GM23248 (cell line): ENCODE results near the gene ZNF274. TPM values are rescaled to one million over a fixed set of nuclear protein-coding genes. Genes with fewer than 3 reads are reported as not detected.
A peak's percentile ranks its signal among the peaks of the same experiment; 100 is the strongest.

ENCODE experiments used
- DNase-seq: peaks from one replicate; pipeline ENCODE4 v3.0.0-alpha.2; 2015
- H2AFZ ChIP-seq: fragments of 200-600 bp; sonication (generic); 2 replicates; pipeline ENCODE4 v1.6.1; 2016; ENCODE audit warnings: antibody characterized with exemption
- H3F3A ChIP-seq: fragments of 200-600 bp; sonication (generic); 2 replicates; pipeline ENCODE4 v1.6.1; 2016; ENCODE audit warnings: mild to moderate bottlenecking, antibody characterized with exemption, mixed run types; ENCODE audit not compliant: insufficient read depth
- H3K27ac ChIP-seq: fragments of 200-600 bp; sonication (generic); 2 replicates; pipeline ENCODE4 v1.5.1; 2016; ENCODE audit warnings: mild to moderate bottlenecking
- H3K27me3 ChIP-seq: fragments of 200-600 bp; sonication (generic); replicated peaks from 2 replicates; pipeline ENCODE4 v1.6.1; 2016; ENCODE audit warnings: mild to moderate bottlenecking; ENCODE audit not compliant: insufficient read depth
- H3K36me3 ChIP-seq: fragments of 200-600 bp; sonication (generic); 2 replicates; pipeline ENCODE4 v1.6.1; 2016; ENCODE audit warnings: low read depth, mild to moderate bottlenecking
- H3K4me1 ChIP-seq: fragments of 200-600 bp; sonication (generic); 2 replicates; pipeline ENCODE4 v1.6.1; 2016; ENCODE audit warnings: mild to moderate bottlenecking; ENCODE audit not compliant: insufficient read depth
- H3K4me2 ChIP-seq: fragments of 200-600 bp; sonication (generic); one replicate; pipeline ENCODE4 v1.6.1; 2016; ENCODE audit warnings: mild to moderate bottlenecking; ENCODE audit not compliant: unreplicated experiment
- H3K4me3 ChIP-seq: fragments of 200-600 bp; sonication (generic); 2 replicates; pipeline ENCODE4 v1.5.1; 2016; ENCODE audit warnings: mild to moderate bottlenecking
- H3K79me2 ChIP-seq: fragments of 200-600 bp; sonication (generic); 2 replicates; pipeline ENCODE4 v1.6.1; 2016; ENCODE audit warnings: mild to moderate bottlenecking; ENCODE audit not compliant: insufficient read depth
- H3K9ac ChIP-seq: fragments of 200-600 bp; sonication (generic); 2 replicates; pipeline ENCODE4 v1.6.1; 2016; ENCODE audit warnings: mild to moderate bottlenecking
- H3K9me2 ChIP-seq: fragments of 200-600 bp; sonication (generic); 2 replicates; pipeline ENCODE4 v1.6.1; 2016; ENCODE audit warnings: mixed run types, mild to moderate bottlenecking, moderate library complexity; ENCODE audit not compliant: insufficient read depth
- H3K9me3 ChIP-seq: fragments of 200-600 bp; sonication (generic); one replicate; pipeline ENCODE4 v1.6.1; 2017; ENCODE audit warnings: low read depth
- H4K20me1 ChIP-seq: fragments of 200-600 bp; sonication (generic); 2 replicates; pipeline ENCODE4 v1.6.0; 2016; ENCODE audit not compliant: insufficient read depth
- EZH2 ChIP-seq: fragments of 200-600 bp; sonication (generic); IDR thresholded peaks from 2 replicates; pipeline ENCODE4 v1.6.1; 2018; ENCODE audit warnings: antibody characterized with exemption, mild to moderate bottlenecking; ENCODE audit not compliant: insufficient read depth, poor library complexity, severe bottlenecking
- EZH2phosphoT487 ChIP-seq: fragments of 200-600 bp; sonication (generic); IDR thresholded peaks from 2 replicates; pipeline ENCODE4 v1.6.1; 2018; ENCODE audit warnings: antibody characterized with exemption, moderate library complexity, mild to moderate bottlenecking, low read depth; ENCODE audit not compliant: insufficient read depth
- WGBS, 2 experiments: methylation state at CpG; one replicate each; pipeline ENCODE4 v1.1.6; 2015 to 2017; ENCODE audit warnings: low lambda C conversion rate in 2 of 2, low coverage in 1 of 2; ENCODE audit errors: missing lambda C conversion rate in 2 of 2; 5-methylcytosine and 5-hydroxymethylcytosine counted together
- in situ Hi-C: fragments of 300-500 bp; cut with MboI; formaldehyde crosslinking; loops from 2 replicates; pipeline ENCODE4 v1.15.0; 2020
- polyA plus RNA-seq: library from polyadenylated mRNA; unstranded; fragments of >200 nt; fragmentation: Nextera tagmentation; extraction: Ambion mirVana; gene quantifications from 2 replicates; pipeline ENCODE4 v1.2.1, GENCODE V29; 2016
- total RNA-seq: library from RNA; depleted of rRNA; stranded (reverse); fragments of >200 nt; shearing (Covaris generic); gene quantifications from 2 replicates; pipeline ENCODE4 v1.2.3, GENCODE V29; 2014

ZNF274 gene
- total and polyA plus RNA-seq, 2 experiments from 2014 or later = 18.0 to 20.8 TPM

DNA sequence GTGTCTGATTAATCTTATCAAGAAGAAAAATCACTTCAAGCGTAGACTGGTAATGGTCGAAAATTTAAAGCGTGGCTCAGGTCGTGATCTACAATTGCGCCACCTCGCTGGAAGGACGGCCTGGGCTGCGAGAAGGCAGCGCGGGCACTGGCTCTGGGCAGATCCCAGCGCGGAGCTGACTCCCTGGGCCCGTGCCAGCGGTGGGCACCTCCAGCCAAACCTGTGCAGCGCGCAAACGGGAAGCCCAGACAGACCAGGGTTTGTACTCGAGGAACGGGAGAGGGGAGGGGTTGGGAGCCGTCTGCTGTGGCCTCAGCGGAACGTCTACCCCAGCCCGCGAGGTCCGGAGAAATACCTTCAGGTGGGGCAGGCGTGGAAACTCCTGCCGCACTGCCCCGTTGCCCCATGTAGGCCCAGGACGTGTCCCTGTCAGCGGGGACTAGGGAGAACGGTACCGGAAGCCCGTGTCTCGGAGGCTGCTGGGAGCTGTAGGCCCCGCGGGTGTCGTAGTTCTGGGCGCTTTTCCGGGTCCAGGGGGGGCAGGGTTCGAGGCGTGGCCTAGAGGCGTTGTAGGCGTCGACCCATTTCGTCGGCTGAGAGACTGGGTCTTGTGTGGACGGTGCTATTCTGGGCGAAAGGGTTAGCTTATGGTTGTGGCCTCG is 21.1 kb downstream of the ZNF274 start:
- no peaks in the 10 kb centered on the region for H3K4me1 ChIP-seq
- no peak overlapping the region for H2AFZ ChIP-seq
- 36 to 39% methylated on average over 42 to 49 of the region's 49 CpGs for WGBS, 2 experiments
- peaks cover 4% of the 10 kb centered on the region; the same call in 1 of the 2 replicates for H3F3A ChIP-seq
- no peaks in the 10 kb centered on the region for H3K27me3 ChIP-seq
- H3K79me2 ChIP-seq = peaks cover 21% of the 10 kb centered on the region; the same call in 1 of the 2 replicates
- peaks cover 22% of the 10 kb centered on the region for H3K9me3 ChIP-seq
- no peak overlapping the region for H3K4me3 ChIP-seq
- H3K36me3 ChIP-seq = peaks cover 74% of the 10 kb centered on the region
- DNase-seq = no peak
- TF ChIP-seq EZH2 (no peak), EZH2phosphoT487 (no peak)
- no peak overlapping the region for H3K9ac ChIP-seq
- H3K27ac ChIP-seq = no peak overlapping the region
- no peaks in the 10 kb centered on the region for H3K9me2 ChIP-seq
- no peak overlapping the region for H3K4me2 ChIP-seq
- no peaks in the 10 kb centered on the region for H4K20me1 ChIP-seq
- in situ Hi-C loops = no loop called here

DNA sequence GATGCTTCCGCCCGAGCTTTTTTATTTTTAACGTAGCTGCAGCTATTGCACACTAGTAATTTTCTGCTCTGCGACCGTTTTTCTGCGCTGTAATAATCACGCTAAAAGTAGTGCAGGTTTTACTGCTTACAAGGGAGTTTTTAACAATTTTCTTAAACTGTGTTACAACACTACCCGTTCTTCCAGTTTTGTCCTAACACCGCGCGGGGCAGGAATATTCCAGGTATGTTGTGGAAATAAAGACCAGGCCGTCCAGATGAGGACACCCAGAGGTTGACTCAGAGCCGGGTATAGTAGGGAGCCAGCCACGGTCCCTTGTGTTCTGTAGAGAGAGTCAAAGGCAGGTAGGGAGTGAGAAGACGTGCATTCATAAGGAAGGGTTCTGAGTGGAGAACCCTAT is 21.7 kb downstream of the ZNF274 start:
- WGBS, 2 experiments = 47 to 53% methylated on average over 15 of the region's 15 CpGs
- H3K79me2 ChIP-seq = peaks cover 19% of the 10 kb centered on the region; the same call in 1 of the 2 replicates
- TF ChIP-seq EZH2phosphoT487 (no peak), EZH2 (no peak)

DNA sequence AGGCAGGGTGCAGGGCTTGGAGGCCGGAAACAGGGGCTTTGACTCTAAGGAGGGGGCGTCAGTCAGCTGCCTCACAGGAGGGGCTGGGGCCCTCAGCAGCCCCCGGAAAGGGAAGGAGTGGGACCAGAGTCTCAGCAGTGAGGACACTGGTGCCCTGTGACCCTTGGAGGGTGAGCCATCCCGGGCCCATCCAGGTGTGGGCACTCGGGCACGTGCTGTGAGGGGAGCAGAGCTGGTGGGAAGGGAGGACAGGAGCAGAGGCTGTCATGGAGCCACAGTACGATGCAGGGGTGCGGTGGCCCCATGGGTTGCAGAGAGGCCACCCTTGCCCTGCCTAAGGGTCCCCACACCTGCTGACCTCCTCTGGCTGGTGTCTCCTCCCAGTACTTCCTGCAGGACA is 26.7 kb downstream of the ZNF274 start:
- 96 to 100% methylated on average over 8 of the region's 8 CpGs for WGBS, 2 experiments
- Histone ChIP-seq H3K27me3 (no peaks in the 10 kb centered on the region), H3K9me3 (peaks cover 23% of the 10 kb centered on the region), H3K4me1 (no peaks in the 10 kb centered on the region), H3K4me2 (no peak overlapping the region), H2AFZ (no peak overlapping the region), H3K9ac (no peak overlapping the region), H3K79me2 (peaks cover 11% of the 10 kb centered on the region; the same call in 1 of the 2 replicates), H3K27ac (no peak overlapping the region), H4K20me1 (no peaks in the 10 kb centered on the region), H3K4me3 (no peak overlapping the region), H3K9me2 (no peaks in the 10 kb centered on the region), H3F3A (peaks cover 10% of the 10 kb centered on the region; the same call in 1 of the 2 replicates), H3K36me3 (peaks cover 79% of the 10 kb centered on the region)
- TF ChIP-seq EZH2phosphoT487 (no peak), EZH2 (no peak)
- in situ Hi-C loops = no loop called here
- DNase-seq = no peak

More for the DNA sequence above, 21.7 kb downstream of the ZNF274 start:
- in situ Hi-C loops = no loop called here
- Histone ChIP-seq H3K27me3 (no peaks in the 10 kb centered on the region), H3K9me3 (peaks cover 21% of the 10 kb centered on the region), H3K4me1 (no peaks in the 10 kb centered on the region), H3K4me2 (no peak overlapping the region), H3F3A (peaks cover 4% of the 10 kb centered on the region; the same call in 1 of the 2 replicates), H3K9me2 (no peaks in the 10 kb centered on the region), H4K20me1 (no peaks in the 10 kb centered on the region), H3K36me3 (peaks cover 72% of the 10 kb centered on the region), H3K27ac (no peak overlapping the region), H3K4me3 (no peak overlapping the region), H2AFZ (no peak overlapping the region), H3K9ac (no peak overlapping the region)
- DNase-seq = no peak

DNA sequence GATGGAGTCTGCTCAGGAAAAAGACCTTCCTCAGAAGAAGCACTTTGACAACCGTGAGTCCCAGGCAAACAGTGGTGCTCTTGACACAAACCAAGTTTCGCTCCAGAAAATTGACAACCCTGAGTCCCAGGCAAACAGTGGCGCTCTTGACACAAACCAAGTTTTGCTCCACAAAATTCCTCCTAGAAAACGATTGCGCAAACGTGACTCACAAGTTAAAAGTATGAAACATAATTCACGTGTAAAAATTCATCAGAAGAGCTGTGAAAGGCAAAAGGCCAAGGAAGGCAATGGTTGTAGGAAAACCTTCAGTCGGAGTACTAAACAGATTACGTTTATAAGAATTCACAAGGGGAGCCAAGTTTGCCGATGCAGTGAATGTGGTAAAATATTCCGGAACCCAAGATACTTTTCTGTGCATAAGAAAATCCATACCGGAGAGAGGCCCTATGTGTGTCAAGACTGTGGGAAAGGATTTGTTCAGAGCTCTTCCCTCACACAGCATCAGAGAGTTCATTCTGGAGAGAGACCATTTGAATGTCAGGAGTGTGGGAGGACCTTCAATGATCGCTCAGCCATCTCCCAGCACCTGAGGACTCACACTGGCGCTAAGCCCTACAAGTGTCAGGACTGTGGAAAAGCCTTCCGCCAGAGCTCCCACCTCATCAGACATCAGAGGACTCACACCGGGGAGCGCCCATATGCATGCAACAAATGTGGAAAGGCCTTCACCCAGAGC is 29.6 kb downstream of the ZNF274 start:
- H3K4me3 ChIP-seq = no peak overlapping the region

More for the DNA sequence above, 29.6 kb downstream of the ZNF274 start:
- DNase-seq = peak; percentile 10
- Histone ChIP-seq H3K9ac (no peak overlapping the region), H3K36me3 (peaks cover 63% of the 10 kb centered on the region), H3K4me2 (no peak overlapping the region), H3K27me3 (no peaks in the 10 kb centered on the region), H3K9me2 (no peaks in the 10 kb centered on the region), H3F3A (peaks cover 18% of the 10 kb centered on the region; the same call in 1 of the 2 replicates), H3K27ac (no peak overlapping the region), H3K9me3 (peaks cover 9% of the 10 kb centered on the region), H3K79me2 (0 out of 2 replicates have a peak, but pooled peaks cover 3% of the 10 kb centered on the region), H3K4me1 (no peaks in the 10 kb centered on the region), H2AFZ (no peak overlapping the region), H4K20me1 (no peaks in the 10 kb centered on the region)
- 97 to 99% methylated on average over 17 of the region's 17 CpGs for WGBS, 2 experiments
- in situ Hi-C loops = no loop called here
- no peak for TF ChIP-seq EZH2
- TF ChIP-seq EZH2phosphoT487 = no peak
